Measurements from ENCODE around the gene EYA4.

Gene EYA4

GRCh38 chr6:133360194-133360593 lies 119.0 kb downstream of the EYA4 start:
- no peaks in the 10 kb centered on the region for H3K4me1 Mint-ChIP-seq
- H3K27me3 Mint-ChIP-seq: peaks cover 0 to 9% of the 10 kb centered on the region in 2 donors
- H3K4me3 Mint-ChIP-seq: no peak overlapping the region
- H3K9me3 Mint-ChIP-seq: peaks cover 0 to 4% of the 10 kb centered on the region in 2 donors
- ATAC-seq (replicated peaks): no peak
- H3K27ac Mint-ChIP-seq: no peak overlapping the region
- H3K36me3 Mint-ChIP-seq: no peaks in the 10 kb centered on the region
- DNase-seq: no peak

- H3K27ac Mint-ChIP-seq: no peak overlapping the region
- H3K4me3 Mint-ChIP-seq: no peak overlapping the region
- H3K27me3 Mint-ChIP-seq: peaks cover 0 to 4% of the 10 kb centered on the region in 2 donors
- no peaks in the 10 kb centered on the region for H3K36me3 Mint-ChIP-seq
- no peaks in the 10 kb centered on the region for H3K9me3 Mint-ChIP-seq
- H3K4me1 Mint-ChIP-seq: no peaks in the 10 kb centered on the region
- no peak for ATAC-seq (replicated peaks)
- no peak for DNase-seq
These were observed 121.7 kb downstream of the EYA4 start for GRCh38 chr6:133362813-133363212.

GRCh38 chr6:133368664-133369063 lies 127.5 kb downstream of the EYA4 start:
- DNase-seq: no peak
- no peak overlapping the region for H3K4me3 Mint-ChIP-seq
- no peak for ATAC-seq (replicated peaks)
- H3K27me3 Mint-ChIP-seq: no peaks in the 10 kb centered on the region
- H3K36me3 Mint-ChIP-seq: no peaks in the 10 kb centered on the region
- no peak overlapping the region for H3K27ac Mint-ChIP-seq
- no peaks in the 10 kb centered on the region for H3K9me3 Mint-ChIP-seq
- H3K4me1 Mint-ChIP-seq: no peaks in the 10 kb centered on the region

- no peaks in the 10 kb centered on the region for H3K36me3 Mint-ChIP-seq
- H3K9me3 Mint-ChIP-seq: no peaks in the 10 kb centered on the region
- H3K27ac Mint-ChIP-seq: no peak overlapping the region
- ATAC-seq (replicated peaks): no peak
- H3K4me3 Mint-ChIP-seq: no peak overlapping the region
- DNase-seq: no peak
- H3K27me3 Mint-ChIP-seq: no peaks in the 10 kb centered on the region
- no peaks in the 10 kb centered on the region for H3K4me1 Mint-ChIP-seq
These were observed 128.7 kb downstream of the EYA4 start for GRCh38 chr6:133369773-133370272.

- Mint-ChIP-seq H3K27me3 (peaks cover 5 to 7% of the 10 kb centered on the region in 2 donors), H3K27ac (no peak overlapping the region), H3K4me3 (no peak overlapping the region), H3K36me3 (no peaks in the 10 kb centered on the region), H3K9me3 (no peaks in the 10 kb centered on the region), H3K4me1 (no peaks in the 10 kb centered on the region)
- ATAC-seq (replicated peaks): no peak
- DNase-seq: no peak
These were observed 135.6 kb downstream of the EYA4 start for GRCh38 chr6:133376743-133377142.

- Mint-ChIP-seq H3K36me3 (no peaks in the 10 kb centered on the region), H3K4me1 (no peaks in the 10 kb centered on the region), H3K27me3 (peaks cover 5 to 7% of the 10 kb centered on the region in 2 donors), H3K9me3 (no peaks in the 10 kb centered on the region), H3K4me3 (no peak overlapping the region), H3K27ac (no peak overlapping the region)
- DNase-seq (no peak), ATAC-seq (replicated peaks) (no peak)
These were observed 136.1 kb downstream of the EYA4 start for GRCh38 chr6:133377219-133377618.

GRCh38 chr6:133380047-133380446 lies 138.9 kb downstream of the EYA4 start:
- no peaks in the 10 kb centered on the region for H3K36me3 Mint-ChIP-seq
- no peak for DNase-seq

GRCh38 chr6:133380723-133381122 lies 139.6 kb downstream of the EYA4 start:
- no peak overlapping the region for H3K4me3 Mint-ChIP-seq
- ATAC-seq (replicated peaks): no peak
- H3K9me3 Mint-ChIP-seq: no peaks in the 10 kb centered on the region
- no peaks in the 10 kb centered on the region for H3K36me3 Mint-ChIP-seq
- peaks cover 5 to 7% of the 10 kb centered on the region in 2 donors for H3K27me3 Mint-ChIP-seq
- no peak for DNase-seq
- H3K27ac Mint-ChIP-seq: no peak overlapping the region
- H3K4me1 Mint-ChIP-seq: no peaks in the 10 kb centered on the region

More at GRCh38 chr6:133380047-133380446, 138.9 kb downstream of the EYA4 start:
- no peaks in the 10 kb centered on the region for H3K4me1 Mint-ChIP-seq
- no peak for ATAC-seq (replicated peaks)
- H3K9me3 Mint-ChIP-seq: no peaks in the 10 kb centered on the region
- no peak overlapping the region for H3K27ac Mint-ChIP-seq
- H3K4me3 Mint-ChIP-seq: no peak overlapping the region
- peaks cover 5 to 7% of the 10 kb centered on the region in 2 donors for H3K27me3 Mint-ChIP-seq

GRCh38 chr6:133388731-133389130 lies 147.6 kb downstream of the EYA4 start:
- no peak for ATAC-seq (replicated peaks)
- peaks cover 0 to 4% of the 10 kb centered on the region in 2 donors for H3K27me3 Mint-ChIP-seq
- DNase-seq: no peak
- H3K27ac Mint-ChIP-seq: no peak overlapping the region
- no peaks in the 10 kb centered on the region for H3K36me3 Mint-ChIP-seq
- no peaks in the 10 kb centered on the region for H3K9me3 Mint-ChIP-seq
- no peak overlapping the region for H3K4me3 Mint-ChIP-seq
- H3K4me1 Mint-ChIP-seq: no peaks in the 10 kb centered on the region

- H3K36me3 Mint-ChIP-seq: no peaks in the 10 kb centered on the region
- no peak overlapping the region for H3K4me3 Mint-ChIP-seq
- H3K27me3 Mint-ChIP-seq: peaks cover 0 to 4% of the 10 kb centered on the region in 2 donors
- H3K27ac Mint-ChIP-seq: no peak overlapping the region
- no peaks in the 10 kb centered on the region for H3K4me1 Mint-ChIP-seq
- ATAC-seq (replicated peaks): no peak
- DNase-seq: no peak
- no peaks in the 10 kb centered on the region for H3K9me3 Mint-ChIP-seq
These were observed 149.0 kb downstream of the EYA4 start for GRCh38 chr6:133390168-133390567.

- Mint-ChIP-seq H3K4me3 (no peak overlapping the region), H3K4me1 (no peaks in the 10 kb centered on the region), H3K9me3 (peaks cover 0 to 1% of the 10 kb centered on the region in 2 donors), H3K27ac (no peak overlapping the region), H3K36me3 (no peaks in the 10 kb centered on the region), H3K27me3 (peaks cover 0 to 4% of the 10 kb centered on the region in 2 donors)
- DNase-seq (no peak), ATAC-seq (replicated peaks) (no peak)
These were observed 150.9 kb downstream of the EYA4 start for GRCh38 chr6:133392015-133392414.

GRCh38 chr6:133392641-133393040 lies 151.5 kb downstream of the EYA4 start:
- Mint-ChIP-seq H3K27ac (no peak overlapping the region), H3K9me3 (peaks cover 0 to 1% of the 10 kb centered on the region in 2 donors), H3K4me1 (no peaks in the 10 kb centered on the region), H3K4me3 (no peak overlapping the region), H3K27me3 (peaks cover 0 to 4% of the 10 kb centered on the region in 2 donors), H3K36me3 (no peaks in the 10 kb centered on the region)
- DNase-seq (no peak), ATAC-seq (replicated peaks) (no peak)

- no peak for DNase-seq
- peaks cover 0 to 1% of the 10 kb centered on the region in 2 donors for H3K9me3 Mint-ChIP-seq
- no peak overlapping the region for H3K4me3 Mint-ChIP-seq
- peaks cover 0 to 4% of the 10 kb centered on the region in 2 donors for H3K27me3 Mint-ChIP-seq
- H3K4me1 Mint-ChIP-seq: no peaks in the 10 kb centered on the region
- H3K27ac Mint-ChIP-seq: no peak overlapping the region
- ATAC-seq (replicated peaks): no peak
- no peaks in the 10 kb centered on the region for H3K36me3 Mint-ChIP-seq
These were observed 152.7 kb downstream of the EYA4 start for GRCh38 chr6:133393891-133394290.

- no peak for DNase-seq
- Mint-ChIP-seq H3K36me3 (no peaks in the 10 kb centered on the region), H3K9me3 (peaks cover 0 to 1% of the 10 kb centered on the region in 2 donors), H3K4me3 (no peak overlapping the region), H3K4me1 (no peaks in the 10 kb centered on the region), H3K27ac (no peak overlapping the region), H3K27me3 (peaks cover 0 to 4% of the 10 kb centered on the region in 2 donors)
- ATAC-seq (replicated peaks): no peak
These were observed 153.5 kb downstream of the EYA4 start for GRCh38 chr6:133394630-133395029.

GRCh38 chr6:133396233-133396983 lies 155.3 kb downstream of the EYA4 start:
- no peak for DNase-seq
- Mint-ChIP-seq H3K27ac (no peak overlapping the region), H3K9me3 (peaks cover 0 to 4% of the 10 kb centered on the region in 2 donors), H3K4me1 (no peaks in the 10 kb centered on the region), H3K27me3 (no peaks in the 10 kb centered on the region), H3K4me3 (no peak overlapping the region), H3K36me3 (no peaks in the 10 kb centered on the region)
- ATAC-seq (replicated peaks): no peak

Data from stimulated activated naive B cell treated with anti-CD40 and anti-IgM and Interleukin-4, amounts not matched to agents 10 μg/mL and 1 μg/mL and 100 μg/mL, for 72 hours (primary cell).